Body of pancreas (tissue), 4 donors: ENCODE measurements around the gene MYBPC3.

ENCODE experiments used
- POLR2A ChIP-seq, 3 donors: fragments of 450-650 bp; IDR thresholded peaks; one replicate each; pipeline ENCODE4 v1.6.1; 2016; ENCODE audit warnings: antibody characterized with exemption in 3 of 3, mild to moderate bottlenecking in 2 of 3
- TF ChIP-seq, protein P1 (sequence below), 7 experiments: fragments of 450-650 bp in 4 of 7; fragments of 200-600 bp in 3 of 7; sonication (generic) in 3 of 7; IDR thresholded peaks; one replicate each; pipeline ENCODE4 v1.5.1; 2016 to 2019; ENCODE audit warnings: antibody characterized with exemption in 7 of 7

DNA sequence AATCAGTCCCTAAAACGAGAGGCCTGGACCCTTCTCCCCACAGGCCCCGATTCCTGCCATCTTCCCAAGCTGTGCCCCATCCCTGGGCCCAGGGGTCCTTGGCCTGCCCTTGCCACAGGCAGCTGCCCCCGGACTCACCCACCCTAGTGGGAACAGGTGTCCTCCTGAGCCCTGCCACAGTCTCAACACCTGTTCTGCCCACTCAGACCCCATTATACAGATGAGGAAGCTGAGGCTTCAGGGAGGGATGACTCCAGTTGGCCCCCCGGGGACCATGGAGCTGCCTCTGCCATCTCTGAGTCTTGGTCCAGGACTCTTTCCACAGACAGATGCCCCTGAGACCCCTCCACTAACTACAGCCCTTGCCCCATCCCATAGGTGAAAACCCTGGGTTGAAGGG is 15.9 kb downstream of the MYBPC3 start:
- TF ChIP-seq, protein P1, sequence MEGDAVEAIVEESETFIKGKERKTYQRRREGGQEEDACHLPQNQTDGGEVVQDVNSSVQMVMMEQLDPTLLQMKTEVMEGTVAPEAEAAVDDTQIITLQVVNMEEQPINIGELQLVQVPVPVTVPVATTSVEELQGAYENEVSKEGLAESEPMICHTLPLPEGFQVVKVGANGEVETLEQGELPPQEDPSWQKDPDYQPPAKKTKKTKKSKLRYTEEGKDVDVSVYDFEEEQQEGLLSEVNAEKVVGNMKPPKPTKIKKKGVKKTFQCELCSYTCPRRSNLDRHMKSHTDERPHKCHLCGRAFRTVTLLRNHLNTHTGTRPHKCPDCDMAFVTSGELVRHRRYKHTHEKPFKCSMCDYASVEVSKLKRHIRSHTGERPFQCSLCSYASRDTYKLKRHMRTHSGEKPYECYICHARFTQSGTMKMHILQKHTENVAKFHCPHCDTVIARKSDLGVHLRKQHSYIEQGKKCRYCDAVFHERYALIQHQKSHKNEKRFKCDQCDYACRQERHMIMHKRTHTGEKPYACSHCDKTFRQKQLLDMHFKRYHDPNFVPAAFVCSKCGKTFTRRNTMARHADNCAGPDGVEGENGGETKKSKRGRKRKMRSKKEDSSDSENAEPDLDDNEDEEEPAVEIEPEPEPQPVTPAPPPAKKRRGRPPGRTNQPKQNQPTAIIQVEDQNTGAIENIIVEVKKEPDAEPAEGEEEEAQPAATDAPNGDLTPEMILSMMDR (IDR thresholded peaks at IDR 0.05), result no peak
- no peak for TF ChIP-seq POLR2A (IDR thresholded peaks at IDR 0.05)
